ENCODE measurements around the gene SH3BGR.
"Not testable (repeated sequence)": the region's sequence is repeated elsewhere in the genome, so short reads cannot be mapped to it uniquely, and the experiment has no call there.

SH3BGR gene

GRCh38 chr21:39515684-39516472 is 64.1 kb downstream of the SH3BGR start:
- no peak for DNase-seq (ENCODE audit: low read depth)

GRCh38 chr21:39518055-39518846 is 66.5 kb downstream of the SH3BGR start:
- peak; percentile 41 for DNase-seq (ENCODE audit: low read depth)

- peak; percentile 10 for DNase-seq (ENCODE audit: low read depth)
These were observed 67.1 kb downstream of the SH3BGR start for GRCh38 chr21:39518847-39519210.

- DNase-seq (ENCODE audit: low read depth) = no peak
These were observed 68.1 kb downstream of the SH3BGR start for GRCh38 chr21:39519835-39520234.

GRCh38 chr21:39523399-39523798 is 71.6 kb downstream of the SH3BGR start:
- peak; percentile 18 for DNase-seq (ENCODE audit: low read depth)

- DNase-seq (ENCODE audit: low read depth) = no peak
These were observed 72.1 kb downstream of the SH3BGR start for GRCh38 chr21:39523915-39524314.

- no peak for DNase-seq (ENCODE audit: low read depth)
These were observed 73.4 kb downstream of the SH3BGR start for GRCh38 chr21:39525129-39525528.

- no peak for DNase-seq (ENCODE audit: low read depth)
These were observed 73.8 kb downstream of the SH3BGR start for GRCh38 chr21:39525601-39526000.

- DNase-seq (ENCODE audit: low read depth) = no peak
These were observed 75.4 kb downstream of the SH3BGR start for GRCh38 chr21:39527067-39527595.

- no peak for DNase-seq (ENCODE audit: low read depth)
These were observed 76.1 kb downstream of the SH3BGR start for GRCh38 chr21:39527664-39528381.

- peak; percentile 6 for DNase-seq (ENCODE audit: low read depth)
These were observed 77.3 kb downstream of the SH3BGR start for GRCh38 chr21:39529026-39529425.

GRCh38 chr21:39531064-39531463 is 79.3 kb downstream of the SH3BGR start:
- DNase-seq (ENCODE audit: low read depth) = no peak

- DNase-seq (ENCODE audit: low read depth) = peak; percentile 14
These were observed 80.1 kb downstream of the SH3BGR start for GRCh38 chr21:39531840-39532239.

- no peak for DNase-seq (ENCODE audit: low read depth)
These were observed 82.0 kb downstream of the SH3BGR start for GRCh38 chr21:39533545-39534380.

- no peak for DNase-seq (ENCODE audit: low read depth)
These were observed 84.1 kb downstream of the SH3BGR start for GRCh38 chr21:39535646-39536437.

- no peak for DNase-seq (ENCODE audit: low read depth)
These were observed 85.1 kb downstream of the SH3BGR start for GRCh38 chr21:39536835-39537234.

- DNase-seq (ENCODE audit: low read depth) = no peak
These were observed 85.8 kb downstream of the SH3BGR start for GRCh38 chr21:39537571-39537970.

- no peak for DNase-seq (ENCODE audit: low read depth)
These were observed 86.8 kb downstream of the SH3BGR start for GRCh38 chr21:39538453-39539042.

- not testable (repeated sequence) for DNase-seq (ENCODE audit: low read depth)
These were observed 88.6 kb downstream of the SH3BGR start for GRCh38 chr21:39540367-39540766.

GRCh38 chr21:39542736-39543135 is 91.0 kb downstream of the SH3BGR start:
- peak; percentile 2 for DNase-seq (ENCODE audit: low read depth)
